Measurements from ENCODE around the gene KLF11. TPM values are rescaled to one million over a fixed set of nuclear protein-coding genes. Genes with fewer than 3 reads are reported as not detected.

The KLF11 gene
- polyA plus RNA-seq, 4 donors: 1.8 to 11.3 (median 6.2) TPM

- peaks cover 0 to 45% (median 0%) of the 10 kb centered on the region in 3 donors for H3K36me3 ChIP-seq (ENCODE audit: control insufficient read depth in 3 of 3, insufficient read depth in 2 of 3, low read depth in 1 of 3, low read length in 3 of 3)
- no peak overlapping the region for H3K4me3 ChIP-seq (ENCODE audit: low read depth in 1 of 3, low read length in 3 of 3)
- peaks cover 0 to 3% (median 0%) of the 10 kb centered on the region in 3 donors for H3K4me1 ChIP-seq (ENCODE audit: control insufficient read depth in 3 of 3, insufficient read depth in 2 of 3, low read depth in 1 of 3, low read length in 2 of 3)
- no peak overlapping the region for H3K27ac ChIP-seq (ENCODE audit: low read depth in 1 of 3, low read length in 2 of 3)
- DNase-seq: no peak
- no peak for FAIRE-seq
- H3K27me3 ChIP-seq (ENCODE audit: control insufficient read depth in 3 of 3, insufficient read depth in 3 of 3, low read length in 3 of 3): no peaks in the 10 kb centered on the region
- peaks cover 0 to 4% of the 10 kb centered on the region in 2 donors for H3K9me3 ChIP-seq (ENCODE audit: control insufficient read depth in 2 of 2, insufficient read depth in 1 of 2, low read depth in 1 of 2, low read length in 1 of 2)
- 94 to 95% (median 94%) methylated on average over 1 of the region's 1 CpG for WGBS, 3 donors
These were observed 24.5 kb downstream of the KLF11 start for GRCh38 chr2:10067881-10068280.

DNA sequence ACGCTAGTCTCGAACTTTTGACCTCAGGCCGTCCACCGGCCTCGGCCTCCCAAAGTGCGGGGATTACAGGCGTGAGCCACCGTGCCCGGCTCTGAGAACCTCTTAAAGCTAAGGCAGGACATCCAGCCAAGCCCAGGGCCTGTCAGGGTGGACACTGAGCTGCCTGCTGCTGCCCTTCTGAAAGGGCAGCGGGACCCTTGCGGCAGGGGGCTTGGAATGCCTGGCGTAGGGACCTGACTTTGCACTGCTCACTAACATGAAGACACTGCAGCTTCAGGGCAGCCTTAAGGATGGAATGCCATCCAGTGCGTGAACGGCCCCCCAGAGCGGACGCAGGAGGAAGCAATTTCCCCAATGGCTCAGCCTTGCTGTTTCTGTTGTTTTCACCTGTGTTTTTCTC, 27.8 kb downstream of the KLF11 start:
- DNase-seq (no peak), FAIRE-seq (no peak)
- WGBS, 3 donors: 95 to 96% (median 95%) methylated on average over 16 of the region's 16 CpGs
- no peak overlapping the region for H3K27ac ChIP-seq (ENCODE audit: low read depth in 1 of 3, low read length in 2 of 3)
- H3K36me3 ChIP-seq (ENCODE audit: control insufficient read depth in 3 of 3, insufficient read depth in 2 of 3, low read depth in 1 of 3, low read length in 3 of 3): peaks cover 0 to 31% (median 0%) of the 10 kb centered on the region in 3 donors
- H3K4me3 ChIP-seq (ENCODE audit: low read depth in 1 of 3, low read length in 3 of 3): no peak overlapping the region
- H3K4me1 ChIP-seq (ENCODE audit: control insufficient read depth in 3 of 3, insufficient read depth in 2 of 3, low read depth in 1 of 3, low read length in 2 of 3): peaks cover 0 to 10% (median 0%) of the 10 kb centered on the region in 3 donors
- H3K9me3 ChIP-seq (ENCODE audit: control insufficient read depth in 2 of 2, insufficient read depth in 1 of 2, low read depth in 1 of 2, low read length in 1 of 2): peaks cover 0 to 4% of the 10 kb centered on the region in 2 donors
- peaks cover 0 to under 1% (median under 1%) of the 10 kb centered on the region in 3 donors for H3K27me3 ChIP-seq (ENCODE audit: control insufficient read depth in 3 of 3, insufficient read depth in 3 of 3, low read length in 3 of 3)

DNA sequence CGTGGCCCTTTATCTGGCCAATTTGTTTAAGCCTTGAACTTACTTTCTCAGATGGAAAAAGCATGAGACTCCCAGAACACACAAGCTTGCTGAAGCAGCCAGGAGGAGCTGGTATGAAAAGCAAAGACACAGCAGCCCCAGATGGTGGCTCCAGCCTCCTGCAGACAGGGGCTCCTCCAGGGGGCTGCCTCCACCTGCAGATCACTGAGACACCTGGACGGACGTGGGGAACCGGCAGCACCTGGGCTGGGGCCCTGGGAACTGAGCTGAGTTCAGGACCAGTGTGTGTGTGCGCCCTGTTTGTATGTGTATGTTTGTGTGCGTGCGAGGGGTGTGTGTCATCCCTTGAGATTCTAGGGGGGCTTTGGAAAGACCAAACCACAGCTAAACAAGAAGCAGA, 28.2 kb downstream of the KLF11 start:
- H3K27me3 ChIP-seq (ENCODE audit: control insufficient read depth in 3 of 3, insufficient read depth in 3 of 3, low read length in 3 of 3): peaks cover 0 to 5% (median 3%) of the 10 kb centered on the region in 3 donors
- no peak overlapping the region for H3K4me3 ChIP-seq (ENCODE audit: low read depth in 1 of 3, low read length in 3 of 3)
- no peak overlapping the region for H3K27ac ChIP-seq (ENCODE audit: low read depth in 1 of 3, low read length in 2 of 3)
- whole genome bisulfite sequencing, 3 donors: 90 to 93% (median 92%) methylated on average over 7 of the region's 7 CpGs
- peaks cover 0 to 10% (median 0%) of the 10 kb centered on the region in 3 donors for H3K4me1 ChIP-seq (ENCODE audit: control insufficient read depth in 3 of 3, insufficient read depth in 2 of 3, low read depth in 1 of 3, low read length in 2 of 3)
- peaks cover 0 to 31% (median 0%) of the 10 kb centered on the region in 3 donors for H3K36me3 ChIP-seq (ENCODE audit: control insufficient read depth in 3 of 3, insufficient read depth in 2 of 3, low read depth in 1 of 3, low read length in 3 of 3)
- peaks cover 0 to 4% of the 10 kb centered on the region in 2 donors for H3K9me3 ChIP-seq (ENCODE audit: control insufficient read depth in 2 of 2, insufficient read depth in 1 of 2, low read depth in 1 of 2, low read length in 1 of 2)
- DNase-seq (no peak), FAIRE-seq (no peak)

- no peak for FAIRE-seq
- 29 to 39% (median 34%) methylated on average over 17 to 20 of the region's 20 CpGs for WGBS, 3 donors
- H3K27ac ChIP-seq (ENCODE audit: low read depth in 1 of 3, low read length in 2 of 3): no peak overlapping the region
- peaks cover 0 to 31% (median 0%) of the 10 kb centered on the region in 3 donors for H3K36me3 ChIP-seq (ENCODE audit: control insufficient read depth in 3 of 3, insufficient read depth in 2 of 3, low read depth in 1 of 3, low read length in 3 of 3)
- H3K4me3 ChIP-seq (ENCODE audit: low read depth in 1 of 3, low read length in 3 of 3): no peak overlapping the region
- peaks cover 0 to 10% (median 0%) of the 10 kb centered on the region in 3 donors for H3K4me1 ChIP-seq (ENCODE audit: control insufficient read depth in 3 of 3, insufficient read depth in 2 of 3, low read depth in 1 of 3, low read length in 2 of 3)
- H3K9me3 ChIP-seq (ENCODE audit: control insufficient read depth in 2 of 2, insufficient read depth in 1 of 2, low read depth in 1 of 2, low read length in 1 of 2): no peaks in the 10 kb centered on the region
- peak; percentile 88 to 93 for DNase-seq
- H3K27me3 ChIP-seq (ENCODE audit: control insufficient read depth in 3 of 3, insufficient read depth in 3 of 3, low read length in 3 of 3): peaks cover 0 to 5% (median 5%) of the 10 kb centered on the region in 3 donors
These were observed 29.5 kb downstream of the KLF11 start for GRCh38 chr2:10072656-10073480.

DNA sequence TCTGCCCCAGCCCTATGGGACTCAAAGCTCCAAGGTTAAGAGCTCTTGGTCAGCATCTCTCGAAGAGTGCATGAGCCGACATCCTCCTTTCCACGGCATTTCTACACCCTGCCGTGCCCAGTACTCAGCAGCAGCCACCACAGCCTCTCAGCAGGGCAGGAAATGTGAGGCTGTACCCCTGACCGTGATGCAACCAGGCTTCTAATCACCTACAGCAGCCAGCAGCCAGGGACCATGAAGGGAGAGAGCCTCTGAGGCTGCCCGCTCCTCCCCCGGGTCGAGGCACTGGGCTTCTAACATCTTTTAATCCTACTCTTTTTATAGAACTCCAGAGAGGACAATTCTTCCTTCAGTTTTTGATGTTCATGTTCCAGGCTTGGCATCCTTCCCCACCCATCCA, 30.4 kb downstream of the KLF11 start:
- WGBS, 3 donors: 71 to 84% (median 73%) methylated on average over 8 of the region's 8 CpGs
- DNase-seq: no peak

DNA sequence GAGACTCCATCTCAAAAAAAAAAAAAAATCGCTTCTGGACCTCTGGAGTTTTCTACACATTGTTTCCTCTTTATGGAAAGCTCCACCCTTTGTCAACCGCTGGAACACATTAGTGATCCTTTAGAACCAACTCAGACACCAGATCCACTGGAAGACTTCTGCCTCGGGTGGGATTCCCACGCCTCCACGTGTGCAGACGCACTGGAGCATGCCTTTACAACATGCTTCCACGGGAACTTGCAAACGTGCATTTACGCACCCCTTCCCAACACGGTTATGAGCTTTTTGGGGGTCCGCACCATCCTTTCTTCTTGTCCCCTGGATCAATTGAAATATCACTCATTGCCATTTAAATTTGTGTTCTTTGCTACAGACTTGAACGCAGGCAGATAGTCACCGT, 31.8 kb downstream of the KLF11 start:
- no peak overlapping the region for H3K4me3 ChIP-seq (ENCODE audit: low read depth in 1 of 3, low read length in 3 of 3)
- H3K27me3 ChIP-seq (ENCODE audit: control insufficient read depth in 3 of 3, insufficient read depth in 3 of 3, low read length in 3 of 3): peaks cover 0 to 8% (median 5%) of the 10 kb centered on the region in 3 donors
- H3K36me3 ChIP-seq (ENCODE audit: control insufficient read depth in 3 of 3, insufficient read depth in 2 of 3, low read depth in 1 of 3, low read length in 3 of 3): peaks cover 0 to 27% (median 0%) of the 10 kb centered on the region in 3 donors
- FAIRE-seq: no peak
- peaks cover 0 to 20% (median 0%) of the 10 kb centered on the region in 3 donors for H3K4me1 ChIP-seq (ENCODE audit: control insufficient read depth in 3 of 3, insufficient read depth in 2 of 3, low read depth in 1 of 3, low read length in 2 of 3)
- H3K9me3 ChIP-seq (ENCODE audit: control insufficient read depth in 2 of 2, insufficient read depth in 1 of 2, low read depth in 1 of 2, low read length in 1 of 2): no peaks in the 10 kb centered on the region
- 78 to 82% (median 78%) methylated on average over 13 of the region's 13 CpGs for WGBS, 3 donors
- no peak overlapping the region for H3K27ac ChIP-seq (ENCODE audit: low read depth in 1 of 3, low read length in 2 of 3)
- no peak for DNase-seq

More for the DNA sequence above, 30.4 kb downstream of the KLF11 start:
- Histone ChIP-seq H3K4me1 (ENCODE audit: control insufficient read depth in 3 of 3, insufficient read depth in 2 of 3, low read depth in 1 of 3, low read length in 2 of 3) (peaks cover 0 to 16% (median 0%) of the 10 kb centered on the region in 3 donors), H3K27ac (ENCODE audit: low read depth in 1 of 3, low read length in 2 of 3) (no peak overlapping the region), H3K27me3 (ENCODE audit: control insufficient read depth in 3 of 3, insufficient read depth in 3 of 3, low read length in 3 of 3) (peaks cover 0 to 7% (median 5%) of the 10 kb centered on the region in 3 donors), H3K9me3 (ENCODE audit: control insufficient read depth in 2 of 2, insufficient read depth in 1 of 2, low read depth in 1 of 2, low read length in 1 of 2) (no peaks in the 10 kb centered on the region), H3K4me3 (ENCODE audit: low read depth in 1 of 3, low read length in 3 of 3) (no peak overlapping the region), H3K36me3 (ENCODE audit: control insufficient read depth in 3 of 3, insufficient read depth in 2 of 3, low read depth in 1 of 3, low read length in 3 of 3) (peaks cover 0 to 31% (median 0%) of the 10 kb centered on the region in 3 donors)
- no peak for FAIRE-seq

DNA sequence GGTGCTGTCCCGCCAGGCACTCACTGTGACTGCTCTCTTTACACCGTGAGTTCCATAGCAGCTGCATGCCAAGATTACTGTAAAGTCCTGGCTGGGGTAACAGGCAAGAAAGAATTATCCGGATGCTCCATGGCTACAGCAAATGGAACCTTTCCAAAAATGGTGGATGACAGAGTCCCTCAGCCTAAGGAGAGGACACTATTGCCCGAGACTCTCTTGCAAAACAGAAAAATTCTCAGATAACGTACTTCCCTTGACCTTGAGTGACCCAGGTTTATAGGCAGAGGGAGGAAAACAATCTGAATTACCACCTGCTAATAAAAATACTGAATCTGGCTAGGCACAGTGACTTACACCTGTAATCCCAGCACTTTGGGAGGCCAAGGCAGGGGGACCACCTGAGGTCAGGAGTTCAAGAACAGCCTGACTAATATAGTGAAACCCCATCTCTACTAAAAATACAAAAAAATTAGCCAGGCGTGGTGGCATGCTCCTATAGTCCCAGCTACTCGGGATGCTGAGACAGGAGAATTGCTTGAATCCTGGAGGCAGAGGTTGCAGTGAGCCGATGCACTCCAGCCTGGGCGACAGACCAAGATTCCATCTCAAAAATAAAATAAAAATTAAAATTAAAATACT, 32.3 kb downstream of the KLF11 start:
- Histone ChIP-seq H3K9me3 (ENCODE audit: control insufficient read depth in 2 of 2, insufficient read depth in 1 of 2, low read depth in 1 of 2, low read length in 1 of 2) (no peaks in the 10 kb centered on the region), H3K27ac (ENCODE audit: low read depth in 1 of 3, low read length in 2 of 3) (no peak overlapping the region), H3K36me3 (ENCODE audit: control insufficient read depth in 3 of 3, insufficient read depth in 2 of 3, low read depth in 1 of 3, low read length in 3 of 3) (peaks cover 0 to 25% (median 0%) of the 10 kb centered on the region in 3 donors), H3K27me3 (ENCODE audit: control insufficient read depth in 3 of 3, insufficient read depth in 3 of 3, low read length in 3 of 3) (peaks cover 0 to 10% (median 8%) of the 10 kb centered on the region in 3 donors), H3K4me3 (ENCODE audit: low read depth in 1 of 3, low read length in 3 of 3) (no peak overlapping the region), H3K4me1 (ENCODE audit: control insufficient read depth in 3 of 3, insufficient read depth in 2 of 3, low read depth in 1 of 3, low read length in 2 of 3) (peaks cover 0 to 20% (median 0%) of the 10 kb centered on the region in 3 donors)
- FAIRE-seq: no peak
- no peak for DNase-seq
- 26 to 63% (median 41%) methylated on average over 9 of the region's 9 CpGs for WGBS, 3 donors

GRCh38 chr2:10076511-10076910, 33.2 kb downstream of the KLF11 start:
- DNase-seq (no peak), FAIRE-seq (no peak)
- no peak overlapping the region for H3K4me3 ChIP-seq (ENCODE audit: low read depth in 1 of 3, low read length in 3 of 3)
- peaks cover 0 to 11% (median 11%) of the 10 kb centered on the region in 3 donors for H3K27me3 ChIP-seq (ENCODE audit: control insufficient read depth in 3 of 3, insufficient read depth in 3 of 3, low read length in 3 of 3)
- H3K9me3 ChIP-seq (ENCODE audit: control insufficient read depth in 2 of 2, insufficient read depth in 1 of 2, low read depth in 1 of 2, low read length in 1 of 2): no peaks in the 10 kb centered on the region
- peaks cover 0 to 20% (median 0%) of the 10 kb centered on the region in 3 donors for H3K36me3 ChIP-seq (ENCODE audit: control insufficient read depth in 3 of 3, insufficient read depth in 2 of 3, low read depth in 1 of 3, low read length in 3 of 3)
- peaks cover 0 to 20% (median 0%) of the 10 kb centered on the region in 3 donors for H3K4me1 ChIP-seq (ENCODE audit: control insufficient read depth in 3 of 3, insufficient read depth in 2 of 3, low read depth in 1 of 3, low read length in 2 of 3)
- no peak overlapping the region for H3K27ac ChIP-seq (ENCODE audit: low read depth in 1 of 3, low read length in 2 of 3)
- 65 to 77% (median 70%) methylated on average over 13 of the region's 13 CpGs for WGBS, 3 donors

All from small intestine (tissue), 7 donors.